AG09319 (cell line): ENCODE results near the gene LSMEM2.
A peak's percentile ranks its signal among the peaks of the same experiment; 100 is the strongest.

Source experiments
- DNase-seq: peaks from one replicate; pipeline ENCODE4 v3.0.0-alpha.2; 2010; ENCODE audit warnings: low read depth; ENCODE audit errors: extremely low read depth
- TF ChIP-seq, protein P1 (sequence below): IDR thresholded peaks from 2 replicates; pipeline ENCODE4 v1.5.1; 2011; ENCODE audit warnings: low read depth, mild to moderate bottlenecking, inconsistent platforms, low read length, moderate library complexity

Gene LSMEM2

DNA sequence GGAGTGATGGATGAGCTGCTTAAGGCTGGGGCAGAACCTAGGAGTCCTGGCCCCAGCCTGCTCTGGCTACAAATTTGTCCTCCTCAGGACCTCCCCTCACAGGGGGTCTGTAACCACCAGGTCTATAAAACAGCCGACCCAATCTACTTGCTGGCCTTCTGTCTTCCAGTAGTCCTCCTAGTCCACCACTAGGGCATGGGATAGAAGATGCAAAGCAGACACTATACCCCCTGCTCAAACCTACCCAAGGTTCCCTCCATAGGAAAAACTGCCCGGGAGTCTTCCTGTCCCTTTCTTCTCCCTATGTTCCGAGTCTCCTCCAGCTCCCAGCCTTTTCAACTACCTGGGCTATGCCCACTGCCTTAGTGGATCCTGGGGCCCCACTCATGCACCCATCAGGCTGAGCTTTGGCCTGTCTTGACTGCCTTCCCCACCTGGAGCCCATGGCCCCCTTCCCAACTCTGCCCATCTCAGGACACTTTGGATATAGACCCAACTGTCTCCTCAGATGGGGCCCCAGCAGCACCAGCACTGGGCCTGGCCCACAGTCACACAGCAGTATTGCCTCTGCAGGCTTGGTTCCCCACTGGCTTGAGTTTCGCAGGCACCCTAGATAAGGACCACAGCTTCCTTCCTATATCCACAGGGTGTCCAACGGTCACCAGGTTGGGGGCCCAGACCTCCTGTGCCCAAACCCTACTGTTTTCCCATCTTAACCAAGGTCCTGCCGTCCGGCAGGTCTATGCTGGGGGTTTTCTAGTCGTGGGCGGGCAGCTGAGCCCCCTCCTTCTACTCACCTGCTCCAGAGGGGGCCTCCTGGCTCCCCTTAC is 19.2 kb downstream of the LSMEM2 start:
- no peak for DNase-seq
- TF ChIP-seq, protein P1, sequence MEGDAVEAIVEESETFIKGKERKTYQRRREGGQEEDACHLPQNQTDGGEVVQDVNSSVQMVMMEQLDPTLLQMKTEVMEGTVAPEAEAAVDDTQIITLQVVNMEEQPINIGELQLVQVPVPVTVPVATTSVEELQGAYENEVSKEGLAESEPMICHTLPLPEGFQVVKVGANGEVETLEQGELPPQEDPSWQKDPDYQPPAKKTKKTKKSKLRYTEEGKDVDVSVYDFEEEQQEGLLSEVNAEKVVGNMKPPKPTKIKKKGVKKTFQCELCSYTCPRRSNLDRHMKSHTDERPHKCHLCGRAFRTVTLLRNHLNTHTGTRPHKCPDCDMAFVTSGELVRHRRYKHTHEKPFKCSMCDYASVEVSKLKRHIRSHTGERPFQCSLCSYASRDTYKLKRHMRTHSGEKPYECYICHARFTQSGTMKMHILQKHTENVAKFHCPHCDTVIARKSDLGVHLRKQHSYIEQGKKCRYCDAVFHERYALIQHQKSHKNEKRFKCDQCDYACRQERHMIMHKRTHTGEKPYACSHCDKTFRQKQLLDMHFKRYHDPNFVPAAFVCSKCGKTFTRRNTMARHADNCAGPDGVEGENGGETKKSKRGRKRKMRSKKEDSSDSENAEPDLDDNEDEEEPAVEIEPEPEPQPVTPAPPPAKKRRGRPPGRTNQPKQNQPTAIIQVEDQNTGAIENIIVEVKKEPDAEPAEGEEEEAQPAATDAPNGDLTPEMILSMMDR = no peak

DNA sequence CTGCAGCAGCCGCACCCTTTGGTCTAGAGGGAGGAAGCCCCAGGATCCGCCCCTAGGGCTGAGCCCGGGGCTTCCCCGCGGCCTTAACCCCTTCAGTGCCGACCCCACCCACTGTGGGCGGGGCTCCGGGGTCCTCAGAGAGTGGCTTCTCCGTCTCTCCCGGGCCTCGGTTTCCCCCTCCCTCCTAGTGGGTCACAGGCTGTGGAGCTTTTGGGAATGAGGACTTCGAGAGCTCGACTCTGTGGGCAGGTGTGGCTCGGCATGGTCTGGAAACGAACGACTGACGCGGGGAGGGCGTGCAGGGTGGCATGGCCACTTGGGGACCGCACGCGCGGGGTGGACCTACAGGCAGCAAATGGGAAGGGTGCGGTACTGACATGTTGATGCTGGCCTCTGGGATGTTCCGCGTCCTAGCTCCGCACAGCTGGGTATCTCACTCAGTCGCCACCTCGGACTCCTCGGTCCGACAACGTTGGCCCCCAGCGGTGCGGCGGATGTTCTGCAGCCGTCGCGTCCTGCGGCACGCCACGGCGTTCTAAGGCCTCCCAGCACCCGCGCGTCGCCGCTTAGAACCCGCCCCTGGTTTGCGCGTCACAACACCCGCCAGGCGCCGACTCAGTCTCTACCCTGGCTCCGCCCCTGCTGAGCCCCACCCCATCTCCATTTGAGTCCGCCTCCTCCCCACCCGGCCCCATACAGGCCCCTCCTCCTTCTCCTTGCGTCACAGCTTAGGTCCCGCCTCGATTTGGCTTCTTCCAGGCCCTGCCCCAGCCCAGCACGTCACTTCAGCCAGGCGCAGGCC is 20.1 kb downstream of the LSMEM2 start, which contains the start of the genes HYAL3 and NAA80:
HYAL3 (minus strand) TSS at position 570 of the 802 bp plus-strand sequence. CDS start 3,803 bp downstream, outside the sequence.
NAA80 (minus strand) TSS at position 570 of the 802 bp plus-strand sequence. CDS start 1,942 bp downstream, outside the sequence.
- TF ChIP-seq, protein P1 = peak; percentile 17

DNA sequence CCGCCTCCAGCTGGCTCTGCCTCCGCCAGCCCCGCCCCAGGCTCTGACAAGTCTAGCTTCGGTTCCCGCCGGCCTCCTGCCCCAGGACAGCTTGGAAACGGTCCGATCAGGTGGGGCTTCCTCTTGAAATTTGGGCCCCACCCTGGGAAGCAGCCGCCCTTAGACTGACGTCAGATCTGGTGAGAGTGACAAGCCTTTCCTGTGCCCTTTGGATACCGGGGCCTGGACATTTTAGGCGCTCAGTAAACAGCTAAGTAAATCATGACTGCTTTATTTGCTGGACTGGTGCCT is 20.7 kb downstream of the LSMEM2 start:
- no peak for DNase-seq
- TF ChIP-seq, protein P1 = no peak

More for the DNA sequence above, 20.1 kb downstream of the LSMEM2 start, which contains the start of the genes HYAL3 and NAA80:
- peak; percentile 99 for DNase-seq

DNA sequence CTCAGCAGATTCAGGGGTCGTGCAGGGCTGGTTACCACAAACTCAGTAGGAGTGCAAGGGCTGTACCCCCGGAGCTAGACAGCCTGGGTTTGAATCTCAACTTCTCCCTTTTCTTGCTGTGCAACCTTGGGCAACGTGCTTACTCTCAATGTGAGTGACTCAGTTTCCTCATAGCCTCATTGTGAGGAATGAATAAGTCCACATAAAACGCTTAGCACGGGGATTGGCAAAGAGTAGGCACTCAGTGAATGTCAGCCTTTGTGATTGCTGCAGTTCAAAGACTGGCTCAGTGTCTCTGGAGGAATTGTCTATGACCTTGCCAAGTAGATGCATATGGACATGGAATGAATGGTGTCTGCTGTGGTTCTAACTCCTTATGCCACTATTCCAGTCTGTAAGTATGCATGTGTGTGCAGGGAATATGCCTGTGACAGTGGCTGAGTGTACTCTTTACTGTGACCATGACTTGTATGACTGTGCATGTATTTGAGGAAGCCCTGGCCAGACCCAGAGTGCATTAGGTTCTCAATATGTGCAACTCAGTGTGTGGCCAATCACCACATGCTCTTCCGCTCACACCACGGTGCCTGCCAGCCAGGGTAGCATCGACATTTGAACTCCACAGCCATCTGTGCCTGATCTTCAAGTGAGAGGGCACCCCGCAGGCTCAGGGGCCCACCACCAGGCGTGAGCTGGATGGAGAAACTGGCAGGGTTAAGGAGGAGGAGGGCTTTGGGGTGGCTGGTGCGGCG is 21.2 kb downstream of the LSMEM2 start:
- no peak for DNase-seq
- TF ChIP-seq, protein P1 = no peak

DNA sequence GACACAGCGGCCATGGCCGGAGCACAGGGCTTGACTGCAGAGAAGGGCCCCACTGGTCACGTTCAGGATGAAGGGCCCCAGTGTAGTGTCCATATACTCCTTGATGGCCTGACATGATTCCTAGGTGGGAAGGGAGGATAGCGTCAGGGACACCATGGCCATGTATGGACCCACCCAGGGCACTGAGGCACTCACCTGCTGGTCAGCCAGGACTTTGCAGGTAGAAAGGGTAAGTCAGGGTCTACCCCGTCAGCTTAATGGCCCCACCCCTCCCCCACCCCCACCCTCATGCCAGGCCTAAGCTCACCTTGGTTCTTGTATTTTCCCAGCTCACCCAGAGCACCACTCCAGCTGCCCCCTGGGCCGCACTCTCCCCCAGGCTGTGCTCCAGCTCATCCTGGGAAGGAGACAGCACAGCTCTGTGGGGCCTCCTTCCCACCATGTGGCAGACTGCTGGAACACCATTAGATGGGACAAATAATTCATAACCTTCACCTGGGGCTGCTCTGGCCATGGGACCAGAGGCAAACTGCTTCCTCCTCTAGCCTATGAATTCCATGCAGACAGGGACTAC is 21.9 kb downstream of the LSMEM2 start:
- no peak for DNase-seq

More for the DNA sequence above, 21.9 kb downstream of the LSMEM2 start:
- TF ChIP-seq, protein P1 = no peak
